COLO829 (cell line): ENCODE data around the gene LTO1.
A peak's percentile ranks its signal among the peaks of the same experiment; 100 is the strongest.

Experiments
- DNase-seq: peaks from one replicate; pipeline ENCODE4 v3.0.0; 2012; ENCODE audit warnings: low spot score

LTO1 gene

GRCh38 chr11:69674886-69675714, at the start of gene LTO1:
LTO1 (minus strand) TSS chr11:69675353; CDS start chr11:69675239, 114 bp downstream.
- peak; percentile 96 for DNase-seq

- DNase-seq: no peak
Observed at GRCh38 chr11:69721745-69722144, 46.6 kb upstream of the LTO1 start.

GRCh38 chr11:69721106-69721505, 46.0 kb upstream of the LTO1 start:
- no peak for DNase-seq

GRCh38 chr11:69718912-69719311, 43.8 kb upstream of the LTO1 start:
- no peak for DNase-seq

- DNase-seq: peak; percentile 36
Observed at GRCh38 chr11:69718147-69718546, 43.0 kb upstream of the LTO1 start.

- DNase-seq: no peak
Observed at GRCh38 chr11:69716891-69717747, 42.0 kb upstream of the LTO1 start.

GRCh38 chr11:69716099-69716498, 40.9 kb upstream of the LTO1 start:
- DNase-seq: no peak

GRCh38 chr11:69715446-69715845, 40.3 kb upstream of the LTO1 start:
- DNase-seq: no peak

GRCh38 chr11:69711822-69712801, 37.0 kb upstream of the LTO1 start:
- no peak for DNase-seq

- DNase-seq: no peak
Observed at GRCh38 chr11:69708736-69709401, 33.7 kb upstream of the LTO1 start.

GRCh38 chr11:69707176-69707575, 32.0 kb upstream of the LTO1 start:
- no peak for DNase-seq

GRCh38 chr11:69705901-69706787, 31.0 kb upstream of the LTO1 start:
- DNase-seq: no peak

- no peak for DNase-seq
Observed at GRCh38 chr11:69705351-69705811, 30.2 kb upstream of the LTO1 start.

- DNase-seq: no peak
Observed at GRCh38 chr11:69704508-69705253, 29.5 kb upstream of the LTO1 start.

- no peak for DNase-seq
Observed at GRCh38 chr11:69703768-69704507, 28.8 kb upstream of the LTO1 start, which contains the start of gene FGF19. FGF19 (minus strand) TSS chr11:69704022; CDS start chr11:69703876, 146 bp downstream.

GRCh38 chr11:69703453-69703767, 28.3 kb upstream of the LTO1 start:
- no peak for DNase-seq

GRCh38 chr11:69702769-69703452, 27.8 kb upstream of the LTO1 start:
- DNase-seq: no peak

- DNase-seq: no peak
Observed at GRCh38 chr11:69702239-69702691, 27.1 kb upstream of the LTO1 start.
